Glutamatergic neuron (in vitro differentiated cells): ENCODE data around the gene RIC8B. TPM values are rescaled to one million over a fixed set of nuclear protein-coding genes. Genes with fewer than 3 reads are reported as not detected.
"Not testable (repeated sequence)": the region's sequence is repeated elsewhere in the genome, so short reads cannot be mapped to it uniquely, and the experiment has no call there.

Experiments used
- DNase-seq: peaks from one replicate; pipeline ENCODE4 v3.0.0; 2022
- H3K27ac Mint-ChIP-seq: one replicate; pipeline ENCODE4 v1.8.0; 2020; ENCODE audit warnings: mild to moderate bottlenecking, mixed read lengths, inconsistent platforms; ENCODE audit not compliant: unreplicated experiment
- H3K27me3 Mint-ChIP-seq: one replicate; pipeline ENCODE4 v1.8.0; 2020; ENCODE audit warnings: mild to moderate bottlenecking, moderate library complexity, mixed read lengths, inconsistent platforms; ENCODE audit not compliant: unreplicated experiment
- H3K36me3 Mint-ChIP-seq: one replicate; pipeline ENCODE4 v1.8.0; 2020; ENCODE audit warnings: mild to moderate bottlenecking, mixed read lengths, inconsistent platforms; ENCODE audit not compliant: unreplicated experiment
- H3K4me1 Mint-ChIP-seq: one replicate; pipeline ENCODE4 v1.8.0; 2020; ENCODE audit warnings: mild to moderate bottlenecking, low read depth, mixed read lengths, inconsistent platforms; ENCODE audit not compliant: unreplicated experiment
- H3K4me3 Mint-ChIP-seq: one replicate; pipeline ENCODE4 v1.8.0; 2020; ENCODE audit warnings: mild to moderate bottlenecking, mixed read lengths, inconsistent platforms; ENCODE audit not compliant: unreplicated experiment
- H3K9me3 Mint-ChIP-seq: one replicate; pipeline ENCODE4 v1.8.0; 2020; ENCODE audit warnings: mild to moderate bottlenecking, moderate library complexity, mixed read lengths, inconsistent platforms; ENCODE audit not compliant: unreplicated experiment
- CTCF ChIP-seq: fragments of 200-600 bp; sonication (generic); IDR thresholded peaks from one replicate; pipeline ENCODE4 v1.5.0; 2021; ENCODE audit not compliant: partially characterized antibody, unreplicated experiment
- total RNA-seq: library from RNA; stranded (reverse); fragmentation: NEBNext Ultra II Directional; extraction: Animal tissue kit (Norgen Biotek cat#: 25700); gene quantifications from one replicate; pipeline ENCODE4 v1.2.1, GENCODE V29; 2021; ENCODE audit not compliant: unreplicated experiment

RIC8B gene
- total RNA-seq, 1 donor from 2014 or later = 21.3 TPM

- H3K9me3 Mint-ChIP-seq = no peaks in the 10 kb centered on the region
Observed at GRCh38 chr12:106917503-106917902, 143.0 kb downstream of the RIC8B start.

GRCh38 chr12:106918746-106919145 is 144.3 kb downstream of the RIC8B start:
- Mint-ChIP-seq H3K4me3 (no peak overlapping the region), H3K27ac (no peak overlapping the region), H3K4me1 (no peaks in the 10 kb centered on the region), H3K36me3 (no peaks in the 10 kb centered on the region), H3K27me3 (no peaks in the 10 kb centered on the region), H3K9me3 (no peaks in the 10 kb centered on the region)
- peak; percentile 18 for DNase-seq
- peak; percentile 12 for TF ChIP-seq CTCF

More at GRCh38 chr12:106917503-106917902, 143.0 kb downstream of the RIC8B start:
- no peak overlapping the region for H3K4me3 Mint-ChIP-seq
- no peaks in the 10 kb centered on the region for H3K27me3 Mint-ChIP-seq
- H3K27ac Mint-ChIP-seq = no peak overlapping the region
- no peaks in the 10 kb centered on the region for H3K36me3 Mint-ChIP-seq
- DNase-seq = no peak
- H3K4me1 Mint-ChIP-seq = no peaks in the 10 kb centered on the region
- TF ChIP-seq CTCF = no peak

GRCh38 chr12:106919910-106920544 is 145.5 kb downstream of the RIC8B start:
- no peak overlapping the region for H3K27ac Mint-ChIP-seq
- DNase-seq = no peak
- no peak overlapping the region for H3K4me3 Mint-ChIP-seq

GRCh38 chr12:106921976-106922375 is 147.5 kb downstream of the RIC8B start:
- not testable (repeated sequence) for H3K9me3 Mint-ChIP-seq, H3K27ac Mint-ChIP-seq, DNase-seq, H3K36me3 Mint-ChIP-seq, H3K4me1 Mint-ChIP-seq, H3K27me3 Mint-ChIP-seq, H3K4me3 Mint-ChIP-seq

More at GRCh38 chr12:106919910-106920544, 145.5 kb downstream of the RIC8B start:
- no peaks in the 10 kb centered on the region for H3K9me3 Mint-ChIP-seq
- TF ChIP-seq CTCF = peak; percentile 83
- H3K36me3 Mint-ChIP-seq = no peaks in the 10 kb centered on the region
- H3K4me1 Mint-ChIP-seq = no peaks in the 10 kb centered on the region
- no peaks in the 10 kb centered on the region for H3K27me3 Mint-ChIP-seq

DNA sequence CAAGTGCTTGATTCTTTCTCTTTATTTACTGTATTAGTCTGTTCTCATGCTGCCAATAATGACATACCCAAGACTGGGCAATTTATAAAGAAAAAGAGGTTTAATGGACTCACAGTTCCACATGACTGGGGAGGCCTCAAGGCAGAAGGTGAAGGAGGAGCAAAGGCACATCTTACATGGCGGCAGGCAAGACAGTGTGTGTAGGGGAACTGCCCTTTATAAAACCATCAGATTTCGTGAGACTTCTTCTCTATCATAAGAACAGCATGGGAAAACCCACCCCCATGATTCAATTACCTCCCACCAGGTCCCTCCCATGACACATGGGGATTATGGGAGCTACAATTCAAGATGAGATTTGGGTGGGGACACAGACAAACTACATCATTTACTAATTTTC is 149.1 kb downstream of the RIC8B start:
- H3K27me3 Mint-ChIP-seq, DNase-seq, H3K9me3 Mint-ChIP-seq, H3K27ac Mint-ChIP-seq, H3K36me3 Mint-ChIP-seq, H3K4me1 Mint-ChIP-seq, H3K4me3 Mint-ChIP-seq: not testable (repeated sequence)

GRCh38 chr12:106924268-106924861 is 149.9 kb downstream of the RIC8B start:
- Mint-ChIP-seq H3K9me3 (peaks cover 1% of the 10 kb centered on the region), H3K4me3 (no peak overlapping the region), H3K27me3 (no peaks in the 10 kb centered on the region), H3K36me3 (no peaks in the 10 kb centered on the region), H3K4me1 (no peaks in the 10 kb centered on the region), H3K27ac (no peak overlapping the region)
- no peak for DNase-seq
- TF ChIP-seq CTCF = no peak
